IPS-20b (cell line): ENCODE data around the gene SPI1.
A peak's percentile ranks its signal among the peaks of the same experiment; 100 is the strongest.

Experiments used
- H3K27ac ChIP-seq: one replicate; pipeline ENCODE4 v1.5.1; 2013; ENCODE audit warnings: low read length
- H3K27me3 ChIP-seq: 2 replicates; pipeline ENCODE4 v1.6.1; 2013; ENCODE audit warnings: mild to moderate bottlenecking, low read length, inconsistent platforms; ENCODE audit not compliant: insufficient read depth
- H3K36me3 ChIP-seq: 2 replicates; pipeline ENCODE4 v1.6.1; 2013; ENCODE audit warnings: low read depth, mild to moderate bottlenecking, inconsistent platforms, low read length, moderate library complexity; ENCODE audit not compliant: insufficient read depth
- H3K4me1 ChIP-seq: 2 replicates; pipeline ENCODE4 v1.6.1; 2013; ENCODE audit warnings: mild to moderate bottlenecking, control low read depth, inconsistent platforms, low read length, moderate library complexity; ENCODE audit not compliant: insufficient read depth
- H3K4me3 ChIP-seq: 2 replicates; pipeline ENCODE4 v1.5.1; 2013; ENCODE audit warnings: mild to moderate bottlenecking, low read length, inconsistent platforms
- H3K9ac ChIP-seq: 2 replicates; pipeline ENCODE4 v1.6.1; 2013; ENCODE audit warnings: low read depth, mild to moderate bottlenecking, inconsistent platforms, low read length, moderate library complexity
- H3K9me3 ChIP-seq: 2 replicates; pipeline ENCODE4 v1.6.1; 2013; ENCODE audit warnings: mild to moderate bottlenecking, low read depth, low read length, inconsistent platforms; ENCODE audit not compliant: insufficient read depth

Gene SPI1

GRCh38 chr11:47411884-47412746 is 33.8 kb upstream of the SPI1 start:
- no peak overlapping the region for H3K4me3 ChIP-seq
- H3K4me1 ChIP-seq = peaks cover 11% of the 10 kb centered on the region; the same call in 1 of the 2 replicates
- H3K9ac ChIP-seq = no peak overlapping the region
- H3K27me3 ChIP-seq = no peaks in the 10 kb centered on the region
- peaks cover 7% of the 10 kb centered on the region for H3K36me3 ChIP-seq
- no peak overlapping the region for H3K27ac ChIP-seq
- H3K9me3 ChIP-seq = no peaks in the 10 kb centered on the region

GRCh38 chr11:47410370-47411264 is 32.3 kb upstream of the SPI1 start:
- H3K4me1 ChIP-seq = peaks cover 16% of the 10 kb centered on the region; the same call in 1 of the 2 replicates
- no peak overlapping the region for H3K9ac ChIP-seq
- H3K4me3 ChIP-seq = no peak overlapping the region
- H3K36me3 ChIP-seq = peaks cover 7% of the 10 kb centered on the region
- H3K27me3 ChIP-seq = no peaks in the 10 kb centered on the region
- H3K27ac ChIP-seq = no peak overlapping the region
- no peaks in the 10 kb centered on the region for H3K9me3 ChIP-seq

- Histone ChIP-seq H3K9me3 (no peaks in the 10 kb centered on the region), H3K4me3 (peak overlapping the region; percentile 96; the same call in 1 of the 2 replicates), H3K9ac (peak overlapping the region; percentile 88; the same call in 1 of the 2 replicates), H3K36me3 (peaks cover 7% of the 10 kb centered on the region), H3K27me3 (no peaks in the 10 kb centered on the region), H3K4me1 (peaks cover 16% of the 10 kb centered on the region; the same call in 1 of the 2 replicates), H3K27ac (no peak overlapping the region)
These were observed 31.4 kb upstream of the SPI1 start for GRCh38 chr11:47409440-47410369.

GRCh38 chr11:47408598-47409439 is 30.5 kb upstream of the SPI1 start:
- H3K27me3 ChIP-seq = no peaks in the 10 kb centered on the region
- H3K36me3 ChIP-seq = peaks cover 2% of the 10 kb centered on the region
- H3K9ac ChIP-seq = peak overlapping the region; percentile 88; the same call in 1 of the 2 replicates
- no peaks in the 10 kb centered on the region for H3K9me3 ChIP-seq
- no peak overlapping the region for H3K27ac ChIP-seq
- H3K4me3 ChIP-seq = peak overlapping the region; percentile 96
- peaks cover 16% of the 10 kb centered on the region; the same call in 1 of the 2 replicates for H3K4me1 ChIP-seq

GRCh38 chr11:47407746-47408590 is 29.6 kb upstream of the SPI1 start, which contains the start of gene SLC39A13:
Gene SLC39A13, plus strand, starts transcription at chr11:47408590. Its CDS starts 1,505 bp downstream, at chr11:47410095.
- H3K27me3 ChIP-seq = no peaks in the 10 kb centered on the region
- H3K9ac ChIP-seq = peak within 1 kb of the TSS; percentile 89
- no peaks in the 10 kb centered on the region for H3K9me3 ChIP-seq

GRCh38 chr11:47406896-47407745 is 28.8 kb upstream of the SPI1 start:
- peak overlapping the region; percentile 53 for H3K27ac ChIP-seq
- no peaks in the 10 kb centered on the region for H3K27me3 ChIP-seq
- no peaks in the 10 kb centered on the region for H3K9me3 ChIP-seq
- H3K4me3 ChIP-seq = peak overlapping the region; percentile 82
- no peaks in the 10 kb centered on the region for H3K36me3 ChIP-seq
- H3K4me1 ChIP-seq = peaks cover 16% of the 10 kb centered on the region; the same call in 1 of the 2 replicates
- H3K9ac ChIP-seq = peak overlapping the region; percentile 89

More at GRCh38 chr11:47407746-47408590, 29.6 kb upstream of the SPI1 start, which contains the start of gene SLC39A13:
- H3K27ac ChIP-seq = peak within 1 kb of the TSS; percentile 53
- no peaks in the 10 kb centered on the region for H3K36me3 ChIP-seq
- H3K4me3 ChIP-seq = peak within 1 kb of the TSS; percentile 96
- peaks cover 16% of the 10 kb centered on the region; the same call in 1 of the 2 replicates for H3K4me1 ChIP-seq

- H3K27ac ChIP-seq = no peak overlapping the region
- H3K4me1 ChIP-seq = peaks cover 20% of the 10 kb centered on the region; the same call in 1 of the 2 replicates
- no peak overlapping the region for H3K4me3 ChIP-seq
- H3K27me3 ChIP-seq = no peaks in the 10 kb centered on the region
- no peaks in the 10 kb centered on the region for H3K9me3 ChIP-seq
- no peak overlapping the region for H3K9ac ChIP-seq
- no peaks in the 10 kb centered on the region for H3K36me3 ChIP-seq
These were observed 25.2 kb upstream of the SPI1 start for GRCh38 chr11:47403571-47403970.

- Histone ChIP-seq H3K9me3 (no peaks in the 10 kb centered on the region), H3K36me3 (no peaks in the 10 kb centered on the region), H3K9ac (no peak overlapping the region), H3K4me1 (peaks cover 25% of the 10 kb centered on the region; the same call in 1 of the 2 replicates), H3K4me3 (no peak overlapping the region), H3K27me3 (no peaks in the 10 kb centered on the region), H3K27ac (no peak overlapping the region)
These were observed 24.8 kb upstream of the SPI1 start for GRCh38 chr11:47403135-47403534.

GRCh38 chr11:47400768-47401279 is 22.5 kb upstream of the SPI1 start:
- H3K4me1 ChIP-seq = peaks cover 17% of the 10 kb centered on the region; the same call in 1 of the 2 replicates
- H3K9ac ChIP-seq = peak overlapping the region; percentile 78
- no peaks in the 10 kb centered on the region for H3K9me3 ChIP-seq
- no peaks in the 10 kb centered on the region for H3K36me3 ChIP-seq
- peak overlapping the region; percentile 82 for H3K27ac ChIP-seq
- H3K4me3 ChIP-seq = peak overlapping the region; percentile 69
- H3K27me3 ChIP-seq = no peaks in the 10 kb centered on the region
